HG03064 (cell line): ENCODE results near the gene EXOSC9.
"Not testable (repeated sequence)": the region's sequence is repeated elsewhere in the genome, so short reads cannot be mapped to it uniquely, and the experiment has no call there.

Source experiments
- ATAC-seq: cut with Tn5 transposase; IDR thresholded peaks from one replicate; pipeline ENCODE4 v1.9.1; 2021; ENCODE audit warnings: low read depth; ENCODE audit not compliant: unreplicated experiment

Gene EXOSC9, protein sequence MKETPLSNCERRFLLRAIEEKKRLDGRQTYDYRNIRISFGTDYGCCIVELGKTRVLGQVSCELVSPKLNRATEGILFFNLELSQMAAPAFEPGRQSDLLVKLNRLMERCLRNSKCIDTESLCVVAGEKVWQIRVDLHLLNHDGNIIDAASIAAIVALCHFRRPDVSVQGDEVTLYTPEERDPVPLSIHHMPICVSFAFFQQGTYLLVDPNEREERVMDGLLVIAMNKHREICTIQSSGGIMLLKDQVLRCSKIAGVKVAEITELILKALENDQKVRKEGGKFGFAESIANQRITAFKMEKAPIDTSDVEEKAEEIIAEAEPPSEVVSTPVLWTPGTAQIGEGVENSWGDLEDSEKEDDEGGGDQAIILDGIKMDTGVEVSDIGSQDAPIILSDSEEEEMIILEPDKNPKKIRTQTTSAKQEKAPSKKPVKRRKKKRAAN

GRCh38 chr4:121800961-121801714 is at the start of gene EXOSC9:
Gene EXOSC9, plus strand, starts transcription at chr4:121801323. Its CDS starts 102 bp downstream, at chr4:121801425.
- ATAC-seq: peak; percentile 80

- not testable (repeated sequence) for ATAC-seq
Measured at GRCh38 chr4:121752142-121752541, 49.0 kb upstream of the EXOSC9 start.

DNA sequence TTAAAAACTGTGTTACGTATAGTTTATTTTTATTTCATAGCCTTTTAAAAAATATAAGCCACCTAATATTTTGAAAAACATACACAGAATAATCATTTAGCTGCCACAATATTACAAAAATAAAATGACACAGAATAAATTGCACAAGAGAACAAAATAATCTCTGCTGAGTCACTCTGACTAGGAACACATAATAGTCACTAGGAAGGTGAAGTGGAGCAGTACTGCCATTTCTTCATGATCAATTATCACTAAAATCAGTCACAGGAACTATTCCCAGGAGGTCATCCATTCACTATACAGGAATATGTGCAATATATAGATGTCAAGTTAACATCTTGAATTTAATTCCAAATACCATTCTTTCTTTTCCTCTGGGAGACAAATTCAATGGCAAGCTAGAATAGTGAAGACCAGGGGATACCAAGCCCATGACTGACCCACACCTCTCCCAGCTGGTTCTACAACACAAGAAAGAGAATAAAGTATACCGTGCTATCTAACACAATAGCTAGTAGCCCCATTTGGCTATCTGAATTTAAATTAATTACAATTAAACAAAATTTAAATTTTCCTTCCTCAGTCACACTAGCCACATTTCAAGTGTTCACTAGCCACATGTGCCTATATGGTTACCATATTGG is 42.1 kb upstream of the EXOSC9 start:
- no peak for ATAC-seq

DNA sequence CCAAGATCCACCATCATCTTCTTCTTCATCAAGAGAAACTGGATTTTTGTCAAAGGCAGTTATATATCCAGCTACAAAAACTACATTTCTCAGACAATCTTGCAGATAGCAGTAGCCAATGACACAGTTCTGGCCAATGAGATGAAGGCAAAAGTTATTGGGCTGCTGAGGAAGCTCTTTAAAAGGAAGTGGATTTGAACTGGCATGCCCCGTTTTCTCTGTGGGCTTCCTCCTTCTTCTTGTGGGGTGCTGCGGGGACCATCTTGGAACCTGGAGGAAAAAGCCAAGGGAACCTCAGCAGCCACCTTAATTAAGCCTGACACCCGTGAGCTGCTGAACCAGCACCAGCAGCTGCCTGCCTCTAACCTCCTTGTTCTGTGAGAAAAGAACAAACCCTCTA is 40.9 kb upstream of the EXOSC9 start:
- ATAC-seq: no peak

DNA sequence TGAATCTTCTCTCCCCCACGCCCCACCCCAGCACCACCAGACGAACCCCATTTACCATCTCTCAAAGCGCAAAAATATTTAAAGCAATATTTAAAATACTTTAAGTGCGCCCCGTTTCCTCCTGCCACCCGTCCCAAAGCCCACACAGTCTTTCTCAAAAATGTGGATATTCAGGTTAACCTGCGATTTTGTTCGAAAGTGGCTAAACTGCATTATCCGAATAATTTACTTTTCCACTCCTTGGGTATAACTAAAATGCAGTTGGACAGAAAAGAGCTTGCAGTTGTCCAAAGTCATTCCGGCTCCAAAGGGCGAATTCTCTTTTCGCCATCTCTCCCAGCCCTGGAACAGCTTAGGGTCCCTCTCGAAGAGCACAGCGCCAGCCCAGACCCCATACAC is 36.8 kb upstream of the EXOSC9 start:
- ATAC-seq: no peak

DNA sequence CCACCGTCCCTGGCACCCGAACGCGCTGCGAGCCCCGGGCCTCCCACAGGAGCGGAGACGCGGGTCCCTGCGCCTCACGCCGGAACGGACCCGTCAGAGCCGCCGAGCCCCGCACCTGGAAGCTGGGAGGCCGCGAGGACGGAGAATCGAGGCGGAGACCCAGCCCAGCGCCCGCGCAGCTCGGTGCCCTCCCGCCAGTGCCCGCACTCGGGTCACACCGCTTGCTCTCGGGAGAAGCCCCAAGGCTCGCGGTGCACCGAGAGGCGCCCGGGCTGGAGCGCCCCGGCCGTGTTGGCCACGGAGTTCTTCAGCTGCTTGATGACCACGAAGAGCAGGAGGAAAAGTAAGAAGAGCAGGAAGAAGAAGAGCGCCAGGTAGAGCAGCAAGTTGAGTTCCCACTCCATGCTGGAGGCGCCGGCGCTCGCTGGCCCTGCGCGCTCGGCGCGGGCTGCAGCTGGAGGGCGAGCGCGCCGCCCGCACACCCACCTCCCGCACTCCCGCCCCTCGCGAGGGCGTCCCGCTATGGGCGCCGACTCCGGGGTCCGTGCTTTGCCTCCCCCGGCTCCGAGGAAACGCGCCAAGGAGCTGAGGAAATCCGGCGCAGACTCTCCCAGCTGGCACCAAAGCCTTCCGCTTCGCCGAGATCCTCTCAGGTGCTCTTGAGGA is 36.3 kb upstream of the EXOSC9 start, which contains the start of gene SMIM43:
Gene SMIM43, minus strand, starts transcription at position 463 of the 666 bp plus-strand sequence. Its CDS starts 59 bp downstream, at position 404.
- no peak for ATAC-seq

- ATAC-seq: no peak
Measured at GRCh38 chr4:121765368-121765705, 35.8 kb upstream of the EXOSC9 start.

- ATAC-seq: no peak
Measured at GRCh38 chr4:121765971-121766538, 35.1 kb upstream of the EXOSC9 start.

DNA sequence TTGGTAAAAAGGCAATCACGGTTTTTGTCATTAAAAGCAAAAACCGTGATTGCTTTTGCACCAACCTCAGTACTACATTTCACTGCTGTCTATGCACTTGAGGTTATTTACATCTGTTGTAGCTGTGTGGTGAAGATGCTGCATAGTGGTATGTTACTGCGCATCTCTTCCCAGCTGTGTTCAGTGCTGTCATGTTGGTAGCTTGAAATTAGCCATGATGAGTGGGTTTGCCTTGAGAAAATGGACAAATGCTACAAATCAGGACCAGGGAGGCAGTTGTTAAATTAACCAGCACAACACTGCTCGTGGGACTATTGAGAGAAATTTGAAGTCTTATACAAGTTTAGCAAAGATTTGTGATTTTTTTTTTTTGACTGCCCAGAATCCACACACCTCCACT is 34.0 kb upstream of the EXOSC9 start:
- no peak for ATAC-seq

DNA sequence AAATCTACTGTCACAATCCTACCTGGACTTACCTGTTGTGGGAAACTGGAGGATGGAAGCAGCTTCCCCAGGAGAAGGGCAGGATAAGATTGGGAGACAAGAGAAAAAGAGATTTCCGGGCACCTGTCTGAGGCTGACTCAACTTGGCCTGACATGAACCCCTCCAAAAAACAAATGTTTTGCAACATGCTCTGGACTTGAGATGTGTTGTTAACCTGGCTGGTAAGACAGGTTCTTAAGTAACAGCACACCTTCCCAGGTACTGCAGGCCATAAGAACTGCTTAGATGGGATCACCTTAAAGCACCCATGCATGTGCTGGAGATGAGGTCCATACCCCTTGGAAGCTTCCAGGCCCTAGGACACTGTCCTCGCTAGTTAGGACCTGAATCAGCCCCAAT is 31.8 kb upstream of the EXOSC9 start:
- ATAC-seq: no peak

GRCh38 chr4:121771869-121772268 is 29.3 kb upstream of the EXOSC9 start:
- ATAC-seq: no peak

GRCh38 chr4:121773883-121774282 is 27.2 kb upstream of the EXOSC9 start:
- ATAC-seq: no peak

DNA sequence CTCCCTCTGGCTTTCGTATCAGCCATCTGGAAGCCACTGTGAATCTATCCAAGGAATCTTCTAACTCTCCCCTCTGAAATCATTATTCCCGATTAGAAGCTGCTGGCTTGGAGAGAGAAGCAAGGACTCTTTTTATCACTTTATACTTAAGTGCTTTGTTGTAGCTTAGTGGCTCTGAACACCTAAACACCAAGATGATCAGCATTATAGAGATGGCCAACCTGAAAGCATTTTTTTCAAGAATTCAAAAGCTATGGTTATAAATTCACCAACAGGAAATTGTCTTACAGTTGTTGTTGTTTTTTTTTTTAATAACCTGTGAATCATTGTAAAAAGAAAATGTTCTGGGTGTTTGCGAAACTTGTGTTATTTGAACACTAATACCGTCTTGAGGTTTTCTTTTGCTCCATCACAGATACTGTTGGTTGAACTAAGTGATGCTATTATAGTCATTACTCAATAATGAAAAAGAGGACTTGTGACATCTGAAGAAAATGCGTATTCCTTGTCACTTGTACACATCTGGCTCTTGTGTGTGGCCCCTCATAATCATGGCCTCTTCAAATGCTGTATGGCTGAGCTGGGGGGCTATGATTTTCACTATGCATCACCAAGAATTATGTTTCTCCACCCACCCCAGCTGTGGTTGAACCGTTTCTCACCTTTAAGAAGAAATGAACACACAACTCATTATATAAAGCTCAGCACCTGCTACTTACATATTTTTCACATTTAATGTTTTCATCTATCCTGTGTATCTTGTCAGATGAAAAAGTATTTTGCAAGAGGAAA is 24.3 kb upstream of the EXOSC9 start:
- no peak for ATAC-seq

GRCh38 chr4:121777625-121778024 is 23.5 kb upstream of the EXOSC9 start:
- no peak for ATAC-seq

DNA sequence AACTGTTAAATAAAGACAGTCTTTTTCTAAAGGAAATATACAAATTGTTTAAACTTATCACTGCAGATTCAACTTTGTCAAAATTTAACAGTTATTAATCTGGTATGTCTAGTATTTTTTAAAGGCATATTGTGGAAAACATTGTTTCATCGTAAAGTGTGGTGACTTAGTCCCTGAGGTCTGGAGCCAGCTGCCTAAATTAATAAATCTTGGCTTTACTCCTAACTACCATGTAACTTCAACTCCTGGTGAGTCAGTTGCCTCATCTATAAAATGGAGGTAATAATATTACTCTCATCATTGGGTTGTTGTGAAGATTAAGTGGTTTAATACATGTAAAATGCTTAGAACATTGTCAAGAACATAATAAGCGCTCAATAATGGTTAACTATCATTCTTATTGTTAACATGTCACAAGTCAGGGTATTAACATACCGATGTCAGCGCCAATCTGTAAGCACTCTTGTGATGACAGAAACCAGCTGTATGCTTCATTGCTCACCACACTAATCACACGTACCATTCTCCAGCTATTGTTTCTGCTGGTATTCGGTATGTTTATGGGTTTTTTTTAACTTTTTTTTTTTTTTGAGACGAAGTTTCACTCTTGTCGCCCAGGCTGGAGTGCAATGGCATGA is 22.0 kb upstream of the EXOSC9 start:
- ATAC-seq: no peak

- no peak for ATAC-seq
Measured at GRCh38 chr4:121783210-121783609, 17.9 kb upstream of the EXOSC9 start.

DNA sequence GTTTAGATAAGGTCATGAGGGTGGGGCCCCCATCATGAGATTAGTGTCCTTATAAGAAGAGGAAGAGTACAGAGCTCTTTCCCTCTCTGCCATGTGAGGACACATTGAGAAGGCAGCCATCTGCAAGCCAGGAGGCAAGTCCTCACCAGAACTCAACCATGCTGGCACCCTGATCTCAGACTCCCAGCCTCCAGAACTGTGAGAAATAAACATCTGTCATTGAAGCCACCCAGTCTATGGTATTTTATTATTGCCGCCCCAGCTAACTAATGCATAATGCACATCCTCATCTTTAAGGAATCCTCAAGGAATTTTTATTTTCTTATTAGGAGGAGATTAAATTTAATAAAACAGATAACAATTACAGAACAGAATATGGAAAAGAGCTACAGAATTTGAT is 16.7 kb upstream of the EXOSC9 start:
- no peak for ATAC-seq

GRCh38 chr4:121784975-121785374 is 16.1 kb upstream of the EXOSC9 start:
- ATAC-seq: no peak

GRCh38 chr4:121785479-121785878 is 15.6 kb upstream of the EXOSC9 start:
- ATAC-seq: no peak
